Bronchial epithelial cell (primary cell): Measurements from ENCODE around the gene MS4A6A. TPM values are rescaled to one million over a fixed set of nuclear protein-coding genes. Genes with fewer than 3 reads are reported as not detected.
"Not testable (repeated sequence)": the region's sequence is repeated elsewhere in the genome, so short reads cannot be mapped to it uniquely, and the experiment has no call there.

ENCODE experiments used
- DNase-seq: peaks from one replicate; pipeline ENCODE4 v3.0.0-alpha.2; 2010; ENCODE audit warnings: low read depth
- FAIRE-seq: peaks from 2 replicates; lab custom pipeline; 2011; peaks lifted over from hg19 to GRCh38; lab: Jason Lieb, UNC
- H3K27me3 ChIP-seq: 2 replicates; pipeline ENCODE4 v1.5.1; 2011; ENCODE audit warnings: low read length; ENCODE audit not compliant: control insufficient read depth, insufficient read depth
- H3K36me3 ChIP-seq: 2 replicates; pipeline ENCODE4 v1.5.1; 2011; ENCODE audit warnings: low read length; ENCODE audit not compliant: control insufficient read depth, insufficient read depth
- H3K4me3 ChIP-seq: 2 replicates; pipeline ENCODE4 v1.5.1; 2011; ENCODE audit warnings: mild to moderate bottlenecking, low read depth, low read length, control low read depth
- CTCF ChIP-seq: IDR thresholded peaks from 2 replicates; pipeline ENCODE4 v1.5.1; 2011; ENCODE audit warnings: mild to moderate bottlenecking, moderate library complexity, low read length, control low read depth, inconsistent platforms; ENCODE audit not compliant: insufficient read depth, severe bottlenecking
- total RNA-seq: library from RNA; depleted of rRNA; stranded (reverse); fragments of >200 nt; gene quantifications from 2 replicates; pipeline ENCODE4 v1.2.1, GENCODE V29; 2014

Gene MS4A6A
- total RNA-seq, 1 donor from 2014 or later = not detected

GRCh38 chr11:60204922-60205321 lies 22.0 kb upstream of the MS4A6A start:
- Histone ChIP-seq H3K4me3 (no peak overlapping the region), H3K27me3 (no peaks in the 10 kb centered on the region), H3K36me3 (no peaks in the 10 kb centered on the region)
- FAIRE-seq (no peak), DNase-seq (no peak)
- no peak for TF ChIP-seq CTCF

- not testable (repeated sequence) for FAIRE-seq
These were observed 18.5 kb upstream of the MS4A6A start for GRCh38 chr11:60201334-60201733.

GRCh38 chr11:60197442-60197841 lies 14.6 kb upstream of the MS4A6A start:
- Histone ChIP-seq H3K4me3 (no peak overlapping the region), H3K36me3 (no peaks in the 10 kb centered on the region), H3K27me3 (no peaks in the 10 kb centered on the region)
- TF ChIP-seq CTCF = no peak
- DNase-seq (no peak), FAIRE-seq (no peak)

More at GRCh38 chr11:60201334-60201733, 18.5 kb upstream of the MS4A6A start:
- H3K27me3 ChIP-seq, DNase-seq, H3K4me3 ChIP-seq, H3K36me3 ChIP-seq: not testable (repeated sequence)

- no peaks in the 10 kb centered on the region for H3K27me3 ChIP-seq
- TF ChIP-seq CTCF = no peak
- no peak for DNase-seq
- H3K36me3 ChIP-seq = no peaks in the 10 kb centered on the region
- no peak overlapping the region for H3K4me3 ChIP-seq
- no peak for FAIRE-seq
These were observed 13.1 kb upstream of the MS4A6A start for GRCh38 chr11:60195923-60196368.

GRCh38 chr11:60194511-60194910 lies 11.6 kb upstream of the MS4A6A start:
- no peak overlapping the region for H3K4me3 ChIP-seq
- TF ChIP-seq CTCF = no peak
- H3K27me3 ChIP-seq = no peaks in the 10 kb centered on the region
- FAIRE-seq (no peak), DNase-seq (no peak)
- H3K36me3 ChIP-seq = no peaks in the 10 kb centered on the region

- no peak overlapping the region for H3K4me3 ChIP-seq
- H3K27me3 ChIP-seq = no peaks in the 10 kb centered on the region
- H3K36me3 ChIP-seq = no peaks in the 10 kb centered on the region
- FAIRE-seq (no peak), DNase-seq (peak; percentile 80)
- peak; percentile 91 for TF ChIP-seq CTCF
These were observed 11.0 kb upstream of the MS4A6A start for GRCh38 chr11:60193687-60194433.

- not testable (repeated sequence) for FAIRE-seq, H3K36me3 ChIP-seq, DNase-seq, H3K4me3 ChIP-seq, H3K27me3 ChIP-seq
These were observed 9.7 kb upstream of the MS4A6A start for GRCh38 chr11:60192564-60192963.

- not testable (repeated sequence) for H3K4me3 ChIP-seq, H3K27me3 ChIP-seq, H3K36me3 ChIP-seq, FAIRE-seq, DNase-seq
These were observed 5.6 kb upstream of the MS4A6A start for GRCh38 chr11:60188481-60188880.

- not testable (repeated sequence) for H3K36me3 ChIP-seq, H3K27me3 ChIP-seq, DNase-seq, FAIRE-seq, H3K4me3 ChIP-seq
These were observed 3.2 kb upstream of the MS4A6A start for GRCh38 chr11:60186128-60186527.
